IPS DF 6.9 (cell line): ENCODE measurements around the gene ADORA2B.
A peak's percentile ranks its signal among the peaks of the same experiment; 100 is the strongest.

Experiments
- DNase-seq: peaks from one replicate; pipeline ENCODE4 v3.0.0-alpha.2; 2013; ENCODE audit warnings: low read depth, low spot score
- H3K27ac ChIP-seq: one replicate; pipeline ENCODE4 v1.5.1; 2013; ENCODE audit warnings: low read length, control low read depth
- H3K27me3 ChIP-seq: 2 replicates; pipeline ENCODE4 v1.6.1; 2013; ENCODE audit warnings: mild to moderate bottlenecking, low read length; ENCODE audit not compliant: control insufficient read depth, insufficient read depth
- H3K36me3 ChIP-seq: 2 replicates; pipeline ENCODE4 v1.6.1; 2013; ENCODE audit warnings: low read length; ENCODE audit not compliant: control insufficient read depth, insufficient read depth
- H3K4me1 ChIP-seq: 2 replicates; pipeline ENCODE4 v1.6.1; 2013; ENCODE audit warnings: low read length; ENCODE audit not compliant: control insufficient read depth, insufficient read depth
- H3K4me3 ChIP-seq: 2 replicates; pipeline ENCODE4 v1.5.1; 2013; ENCODE audit warnings: mild to moderate bottlenecking, low read length
- H3K9me3 ChIP-seq: 2 replicates; pipeline ENCODE4 v1.6.1; 2013; ENCODE audit warnings: low read length, inconsistent platforms; ENCODE audit not compliant: control insufficient read depth, insufficient read depth
- WGBS: extraction: QIAGEN DNeasy Blood & Tissue Kit; methylation state at CpG from one replicate; pipeline ENCODE4 v1.1.7; 2013; ENCODE audit warnings: mixed read lengths, missing lambda C conversion rate; ENCODE audit not compliant: insufficient read length, insufficient coverage; 5-methylcytosine and 5-hydroxymethylcytosine counted together

ADORA2B gene

DNA sequence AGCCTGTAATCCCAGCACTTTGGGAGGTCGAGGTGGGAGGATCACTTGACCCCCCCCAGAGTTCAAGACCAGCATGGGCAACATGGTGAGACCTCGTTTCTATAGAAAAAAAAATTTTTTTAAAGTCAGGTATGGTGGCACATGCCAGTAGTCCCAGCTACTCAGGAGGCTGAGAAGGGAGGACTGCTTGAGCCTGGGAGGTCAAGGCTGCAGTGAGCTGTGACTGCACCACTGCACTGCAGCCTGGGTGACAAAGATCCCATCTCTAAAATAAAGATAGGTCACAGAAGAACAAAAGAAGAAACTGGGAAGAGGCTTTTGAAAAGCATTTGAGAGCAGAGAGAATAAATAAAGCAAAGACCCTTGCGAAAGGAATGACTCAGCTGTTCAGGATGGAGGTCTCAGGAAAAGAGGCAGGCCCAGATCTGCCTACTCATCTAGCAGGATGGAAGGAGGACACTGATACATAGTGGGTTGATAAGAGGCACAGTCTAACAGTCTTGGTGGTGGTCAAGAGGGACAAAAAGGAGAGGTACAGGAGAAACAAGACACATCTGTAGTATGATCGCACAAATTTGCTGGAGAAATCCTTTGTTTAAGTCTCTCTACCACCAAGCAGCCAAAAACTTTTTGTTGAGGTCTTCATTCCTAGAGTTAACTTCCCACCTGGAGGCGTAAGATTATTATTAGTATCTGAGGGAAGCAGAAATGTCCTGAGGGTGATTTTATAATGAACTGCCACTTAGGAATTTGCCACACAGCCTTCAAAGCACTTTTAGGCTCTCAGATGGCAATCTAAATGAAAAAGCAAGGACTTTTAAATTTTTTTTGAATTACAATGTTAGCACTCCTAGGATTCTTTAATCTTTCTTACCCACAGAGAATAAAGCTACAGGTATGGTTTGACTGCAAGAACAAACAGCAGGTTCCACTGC lies 37.0 kb downstream of the ADORA2B start:
- Histone ChIP-seq H3K27ac (no peak overlapping the region), H3K9me3 (no peaks in the 10 kb centered on the region), H3K27me3 (peaks cover 2% of the 10 kb centered on the region; the same call in 1 of the 2 replicates), H3K4me1 (no peaks in the 10 kb centered on the region), H3K4me3 (no peak overlapping the region), H3K36me3 (peaks cover 13% of the 10 kb centered on the region; the same call in 1 of the 2 replicates)
- no CpG with 5 or more reads among the region's 5 CpGs for WGBS
- DNase-seq, result no peak

DNA sequence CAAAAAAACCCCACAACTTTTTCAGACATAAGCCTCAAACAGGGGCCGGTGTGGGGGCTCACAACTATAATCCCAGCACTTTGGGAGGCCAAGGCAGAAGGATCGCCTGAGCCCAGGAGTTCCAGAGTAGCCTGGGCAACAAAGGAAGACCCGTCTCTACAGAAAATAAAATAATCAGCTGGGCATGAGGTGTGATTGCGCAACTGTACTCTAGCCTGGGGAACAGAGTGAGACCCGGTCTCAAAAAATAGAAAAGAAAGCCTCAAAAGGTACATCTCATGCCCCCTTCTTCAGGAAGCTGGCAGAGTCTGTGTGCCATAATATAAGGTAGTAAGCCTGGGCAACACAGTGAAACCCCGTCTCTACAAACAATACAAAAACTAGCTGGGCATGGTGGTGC lies 51.4 kb downstream of the ADORA2B start:
- Histone ChIP-seq H3K4me3 (no peak overlapping the region), H3K36me3 (no peaks in the 10 kb centered on the region), H3K4me1 (no peaks in the 10 kb centered on the region), H3K27me3 (no peaks in the 10 kb centered on the region), H3K9me3 (no peaks in the 10 kb centered on the region), H3K27ac (no peak overlapping the region)
- no CpG with 5 or more reads among the region's 6 CpGs for WGBS
- DNase-seq, result no peak

DNA sequence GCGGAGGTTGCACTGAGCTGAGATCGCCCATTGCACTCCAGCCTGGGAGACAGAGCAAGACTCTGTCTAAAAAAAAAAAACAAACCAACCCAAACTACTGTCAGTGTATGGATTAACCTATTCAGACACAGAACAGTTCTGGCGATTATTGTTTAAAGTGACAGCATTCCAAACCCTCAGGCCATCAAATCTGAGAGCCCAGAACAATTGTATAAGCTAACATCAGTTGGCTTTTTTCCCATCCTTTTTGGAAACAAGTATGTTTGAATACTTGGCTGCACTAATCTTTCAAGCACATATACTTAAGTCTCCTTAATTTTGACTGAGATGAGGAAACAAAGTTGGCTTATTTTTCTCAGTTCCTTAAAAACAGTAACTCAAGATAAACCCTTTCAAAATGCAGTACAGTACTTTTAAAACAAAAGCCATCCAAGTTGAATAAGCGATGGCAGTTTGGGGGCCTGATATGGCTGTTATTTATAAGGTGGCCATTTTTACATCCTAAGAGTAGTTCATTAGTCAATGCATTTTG lies 53.2 kb downstream of the ADORA2B start:
- DNase-seq, result no peak
- Histone ChIP-seq H3K27ac (no peak overlapping the region), H3K36me3 (peaks cover 3% of the 10 kb centered on the region; the same call in 1 of the 2 replicates), H3K9me3 (no peaks in the 10 kb centered on the region), H3K4me1 (no peaks in the 10 kb centered on the region), H3K27me3 (no peaks in the 10 kb centered on the region), H3K4me3 (no peak overlapping the region)
- no CpG with 5 or more reads among the region's 4 CpGs for WGBS

DNA sequence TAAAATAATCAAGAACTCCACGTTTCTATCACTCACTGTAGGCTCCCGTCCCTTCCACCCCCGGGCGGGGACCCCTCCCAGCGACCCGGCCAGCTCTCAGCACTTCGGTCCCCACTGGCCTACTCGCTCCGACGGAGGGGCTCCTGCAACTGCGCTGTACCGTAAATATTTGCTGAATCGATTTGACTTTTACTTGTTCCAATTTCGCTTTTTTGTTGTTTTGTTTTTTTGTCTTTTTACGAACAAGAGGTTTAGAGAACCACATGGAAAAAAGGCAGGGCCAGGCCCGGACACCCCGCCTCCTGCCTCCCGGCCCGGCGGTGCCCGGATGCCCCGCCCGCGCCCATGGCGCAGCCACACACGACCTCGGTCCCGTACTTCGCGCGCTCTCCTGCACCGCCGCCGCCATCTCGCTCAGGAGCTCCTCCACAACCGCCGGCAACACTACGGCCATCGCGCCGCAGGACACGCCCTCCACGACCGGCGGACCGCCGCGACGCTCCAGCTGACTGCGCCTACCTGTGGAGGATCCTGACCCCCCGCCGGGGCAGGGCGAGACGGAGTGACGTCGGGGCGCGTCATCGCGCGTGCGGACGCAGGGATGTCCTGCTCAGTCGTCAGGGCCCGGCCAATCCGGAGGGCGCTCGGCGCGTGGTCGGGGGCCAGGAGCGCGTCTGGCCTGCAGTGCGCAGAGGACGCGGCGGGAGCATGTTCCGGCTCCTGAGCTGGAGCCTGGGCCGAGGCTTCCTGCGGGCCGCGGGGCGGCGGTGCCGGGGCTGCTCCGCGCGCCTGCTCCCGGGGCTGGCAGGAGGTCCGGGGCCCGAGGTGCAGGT lies 54.4 kb downstream of the ADORA2B start, which contains the start of the genes TTC19 and ZSWIM7:
TSS of gene TTC19 (plus strand) at position 684 of the 833 bp plus-strand sequence. CDS start at position 709, 25 bp downstream.
TSS of gene ZSWIM7 (minus strand) at position 564 of the 833 bp plus-strand sequence. CDS start at position 454, 110 bp downstream.
- no CpG with 5 or more reads among the region's 91 CpGs for WGBS
- Histone ChIP-seq H3K36me3 (peaks cover 7% of the 10 kb centered on the region; the same call in 1 of the 2 replicates), H3K9me3 (no peaks in the 10 kb centered on the region), H3K4me1 (no peaks in the 10 kb centered on the region), H3K27ac (no peak within 1 kb of the TSS), H3K4me3 (peak within 1 kb of the TSS; percentile 84), H3K27me3 (no peaks in the 10 kb centered on the region)
- DNase-seq, result peak; percentile 91

DNA sequence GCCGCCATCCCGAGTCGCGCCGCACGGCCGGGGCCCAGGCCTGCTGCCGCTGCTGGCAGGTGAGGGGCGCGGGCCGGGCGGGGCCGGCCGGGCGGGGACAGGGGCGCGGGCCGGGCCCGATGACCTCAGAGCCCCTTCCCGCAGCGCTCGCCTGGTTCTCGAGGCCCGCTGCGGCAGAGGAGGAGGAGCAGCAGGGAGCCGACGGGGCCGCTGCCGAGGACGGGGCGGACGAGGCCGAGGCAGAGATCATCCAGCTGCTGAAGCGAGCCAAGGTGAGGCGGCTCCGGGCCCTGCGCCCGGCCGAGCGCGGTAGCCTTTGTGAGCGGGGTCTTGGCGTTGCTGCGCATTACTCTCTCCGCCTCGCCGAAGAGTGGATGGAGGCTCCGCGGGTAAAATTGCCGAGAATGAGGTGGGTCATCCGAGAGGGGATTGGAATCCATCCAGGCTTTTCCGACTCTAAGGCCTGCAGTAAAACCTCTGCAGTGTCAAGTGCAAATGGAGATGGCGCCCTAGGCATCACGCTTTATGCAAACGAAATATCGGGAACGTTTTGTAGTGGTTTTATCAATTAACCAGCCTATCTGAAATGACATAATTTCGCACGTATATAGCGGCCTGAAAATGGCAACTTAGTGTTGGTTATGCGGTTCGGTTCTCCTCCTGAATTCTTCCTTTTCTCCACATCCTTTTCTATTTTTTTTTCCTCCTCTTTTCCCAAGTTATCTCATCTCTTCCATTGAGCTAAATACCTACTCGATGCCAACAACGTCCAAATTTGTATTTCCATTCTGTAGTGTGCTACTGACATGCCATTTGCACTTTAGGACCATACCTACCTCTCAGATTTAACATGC lies 55.3 kb downstream of the ADORA2B start:
- no peak for DNase-seq

DNA sequence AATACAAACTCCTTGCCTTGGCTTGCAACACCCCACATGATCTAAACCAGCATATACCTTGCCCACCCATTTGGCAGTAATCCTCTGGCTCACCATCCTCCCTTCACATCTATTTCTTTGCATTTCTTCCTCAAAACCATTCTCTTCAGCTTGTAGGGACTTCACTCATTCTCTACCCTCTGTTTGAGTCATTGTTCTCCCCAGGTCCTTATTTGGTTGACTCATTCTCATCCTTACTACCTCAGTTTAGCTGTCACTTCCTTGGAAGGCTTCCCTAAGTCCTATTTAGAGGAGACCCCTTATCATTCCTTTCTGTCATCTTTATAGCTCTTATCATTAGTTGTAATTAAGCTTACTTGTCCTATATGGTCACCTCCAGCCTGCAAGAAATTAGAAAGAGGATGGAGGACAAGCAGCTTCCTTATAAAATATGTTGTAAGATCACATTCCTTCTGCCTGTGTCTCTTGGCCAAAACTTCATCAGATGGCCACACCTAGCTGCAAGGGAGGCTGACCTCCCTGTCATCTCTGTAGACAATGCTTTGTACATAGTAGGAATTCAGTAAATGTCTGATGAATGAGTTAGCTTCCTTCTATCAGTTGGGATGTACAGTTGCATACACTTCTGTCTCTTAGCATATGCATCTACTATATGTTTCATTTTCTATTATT lies 56.4 kb downstream of the ADORA2B start:
- no peak for DNase-seq

More for the DNA sequence above, 55.3 kb downstream of the ADORA2B start:
- Histone ChIP-seq H3K27me3 (no peaks in the 10 kb centered on the region), H3K4me1 (no peaks in the 10 kb centered on the region), H3K36me3 (peaks cover 14% of the 10 kb centered on the region), H3K27ac (no peak overlapping the region), H3K4me3 (peak overlapping the region; percentile 84), H3K9me3 (no peaks in the 10 kb centered on the region)
- no CpG with 5 or more reads among the region's 64 CpGs for whole genome bisulfite sequencing

DNA sequence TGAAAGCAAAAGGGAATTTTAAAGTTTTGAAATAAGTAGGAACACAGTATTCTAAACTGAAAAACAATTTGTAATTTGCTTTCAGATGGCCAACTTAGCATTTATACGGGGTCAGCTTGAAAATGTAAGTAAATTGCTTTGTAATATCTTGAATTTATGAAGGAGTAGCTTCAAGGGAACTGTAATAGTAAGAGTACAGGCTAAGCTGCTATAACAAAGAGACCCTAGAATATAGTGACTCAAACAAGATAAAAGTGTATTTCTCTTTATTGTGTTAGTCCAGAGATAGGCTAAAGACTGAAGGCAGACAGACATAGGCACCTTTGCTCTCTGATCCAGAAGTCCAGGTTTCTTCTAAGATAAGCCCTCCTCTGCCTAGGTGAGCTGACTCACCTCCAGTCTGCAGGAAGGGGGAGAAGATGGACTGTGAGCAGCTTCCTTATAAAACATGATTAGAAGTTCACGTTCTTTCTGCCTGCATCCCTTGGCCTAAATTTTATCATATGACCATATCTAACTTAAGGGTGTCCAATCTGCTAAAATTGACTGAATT lies 57.9 kb downstream of the ADORA2B start:
- WGBS, result no CpG with 5 or more reads among the region's 2 CpGs
- peaks cover 20% of the 10 kb centered on the region for H3K36me3 ChIP-seq

More for the DNA sequence above, 56.4 kb downstream of the ADORA2B start:
- no peaks in the 10 kb centered on the region for H3K27me3 ChIP-seq
- no peak overlapping the region for H3K4me3 ChIP-seq
- H3K27ac ChIP-seq, result no peak overlapping the region
- no peaks in the 10 kb centered on the region for H3K4me1 ChIP-seq
- peaks cover 17% of the 10 kb centered on the region for H3K36me3 ChIP-seq
- no peaks in the 10 kb centered on the region for H3K9me3 ChIP-seq

DNA sequence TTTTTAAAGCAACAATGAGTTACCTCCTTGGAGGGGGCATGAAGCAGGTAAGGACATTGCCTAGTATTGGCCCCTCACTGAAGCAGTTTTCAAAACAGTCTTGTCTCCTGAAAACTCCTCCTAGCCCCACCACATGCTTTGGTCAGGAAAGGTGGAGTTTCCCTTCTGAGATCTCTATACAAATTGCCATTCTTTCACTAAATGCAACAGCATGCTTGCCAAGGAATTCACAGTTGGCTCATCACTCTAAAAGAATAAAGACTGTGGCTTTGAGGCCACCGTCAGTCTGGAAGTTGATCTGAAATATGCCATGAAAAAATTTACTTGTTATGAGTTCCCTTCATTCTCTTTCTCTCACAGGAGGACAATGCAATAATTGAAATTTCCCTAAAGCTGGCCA lies 58.9 kb downstream of the ADORA2B start:
- DNase-seq, result no peak
- H3K36me3 ChIP-seq, result peaks cover 27% of the 10 kb centered on the region
- H3K4me1 ChIP-seq, result no peaks in the 10 kb centered on the region
- no peaks in the 10 kb centered on the region for H3K9me3 ChIP-seq
- H3K27me3 ChIP-seq, result no peaks in the 10 kb centered on the region
- no peak overlapping the region for H3K4me3 ChIP-seq
- no CpG with 5 or more reads among the region's 1 CpG for WGBS
- H3K27ac ChIP-seq, result no peak overlapping the region

More for the DNA sequence above, 57.9 kb downstream of the ADORA2B start:
- no peak overlapping the region for H3K4me3 ChIP-seq
- no peaks in the 10 kb centered on the region for H3K27me3 ChIP-seq
- no peak for DNase-seq
- no peaks in the 10 kb centered on the region for H3K4me1 ChIP-seq
- no peak overlapping the region for H3K27ac ChIP-seq
- H3K9me3 ChIP-seq, result no peaks in the 10 kb centered on the region

DNA sequence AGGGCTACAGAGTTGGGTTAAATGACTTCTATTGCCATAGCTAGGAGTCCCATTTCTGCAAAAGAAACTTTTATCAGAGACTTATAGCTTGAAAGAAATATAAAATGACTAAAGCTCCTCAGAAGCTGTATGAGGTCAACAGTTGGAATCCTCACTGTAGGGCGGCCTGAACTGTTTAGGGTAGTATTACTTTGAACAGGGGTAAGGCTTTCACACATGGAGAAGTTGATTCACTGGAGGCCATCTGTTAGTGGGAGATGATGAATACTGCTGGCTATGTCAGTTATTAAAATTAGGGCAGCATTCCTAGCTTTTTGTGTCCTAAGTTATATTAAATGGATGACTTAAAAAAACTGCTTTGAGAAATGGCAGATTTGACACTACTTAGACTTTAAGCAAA lies 60.7 kb downstream of the ADORA2B start:
- DNase-seq, result no peak
- no peaks in the 10 kb centered on the region for H3K9me3 ChIP-seq
- no CpG with 5 or more reads among the region's 1 CpG for WGBS

More for the DNA sequence above, 60.7 kb downstream of the ADORA2B start:
- no peak overlapping the region for H3K27ac ChIP-seq
- no peaks in the 10 kb centered on the region for H3K27me3 ChIP-seq
- H3K4me3 ChIP-seq, result no peak overlapping the region
- no peaks in the 10 kb centered on the region for H3K4me1 ChIP-seq
- peaks cover 27% of the 10 kb centered on the region for H3K36me3 ChIP-seq
